Activated naive CD8-positive, alpha-beta T cell treated with anti-CD3 and anti-CD28 coated beads, Interleukin-2, amount 50 U/mL, for 24 hours (primary cell): ENCODE results near the gene ITPRIPL2.

Experiments
- ATAC-seq: fragments of 150-1000 bp; cut with Tn5 transposase; one replicate; pipeline ENCODE4 v1.10.0; 2021
- DNase-seq: peaks from one replicate; pipeline ENCODE4 v3.0.0; 2021
- H3K27ac Mint-ChIP-seq: one replicate; pipeline ENCODE4 v1.8.0; 2021; ENCODE audit warnings: mild to moderate bottlenecking, mixed read lengths
- H3K27me3 Mint-ChIP-seq: one replicate; pipeline ENCODE4 v1.8.0; 2021; ENCODE audit warnings: mixed read lengths
- H3K36me3 Mint-ChIP-seq: one replicate; pipeline ENCODE4 v1.8.0; 2021; ENCODE audit warnings: low read depth, mixed read lengths
- H3K4me1 Mint-ChIP-seq: one replicate; pipeline ENCODE4 v1.8.0; 2021; ENCODE audit warnings: mixed read lengths
- H3K4me3 Mint-ChIP-seq: one replicate; pipeline ENCODE4 v1.8.0; 2021; ENCODE audit warnings: mild to moderate bottlenecking, moderate library complexity, mixed read lengths
- H3K9me3 Mint-ChIP-seq: one replicate; pipeline ENCODE4 v1.8.0; 2021; ENCODE audit warnings: mixed read lengths

ITPRIPL2 gene

GRCh38 chr16:19164285-19164684 lies 50.5 kb downstream of the ITPRIPL2 start:
- Mint-ChIP-seq H3K27ac (no peak overlapping the region), H3K4me1 (no peaks in the 10 kb centered on the region), H3K4me3 (no peak overlapping the region), H3K9me3 (peaks cover 6% of the 10 kb centered on the region), H3K36me3 (peaks cover 3% of the 10 kb centered on the region), H3K27me3 (peaks cover 11% of the 10 kb centered on the region)
- no peak for ATAC-seq
- no peak for DNase-seq

- ATAC-seq (no peak), DNase-seq (no peak)
- Mint-ChIP-seq H3K36me3 (peaks cover 3% of the 10 kb centered on the region), H3K27me3 (peaks cover 19% of the 10 kb centered on the region), H3K4me3 (no peak overlapping the region), H3K27ac (no peak overlapping the region), H3K9me3 (peaks cover 6% of the 10 kb centered on the region), H3K4me1 (no peaks in the 10 kb centered on the region)
These were observed 51.3 kb downstream of the ITPRIPL2 start for GRCh38 chr16:19165101-19165500.

- no peaks in the 10 kb centered on the region for H3K4me1 Mint-ChIP-seq
- no peak overlapping the region for H3K27ac Mint-ChIP-seq
- peaks cover 3% of the 10 kb centered on the region for H3K36me3 Mint-ChIP-seq
- DNase-seq, result no peak
- peaks cover 6% of the 10 kb centered on the region for H3K9me3 Mint-ChIP-seq
- H3K4me3 Mint-ChIP-seq, result no peak overlapping the region
- ATAC-seq, result no peak
- H3K27me3 Mint-ChIP-seq, result peaks cover 21% of the 10 kb centered on the region
These were observed 52.7 kb downstream of the ITPRIPL2 start for GRCh38 chr16:19166500-19166899.

GRCh38 chr16:19167710-19168370 lies 54.1 kb downstream of the ITPRIPL2 start, which contains the start of gene SYT17:
SYT17 (plus strand) TSS chr16:19168240; CDS start chr16:19168647, 407 bp downstream.
- no peak within 1 kb of the TSS for H3K4me3 Mint-ChIP-seq
- peak; percentile 82 for ATAC-seq
- H3K4me1 Mint-ChIP-seq, result no peaks in the 10 kb centered on the region
- H3K27me3 Mint-ChIP-seq, result peaks cover 23% of the 10 kb centered on the region
- no peak within 1 kb of the TSS for H3K27ac Mint-ChIP-seq
- H3K36me3 Mint-ChIP-seq, result peaks cover 3% of the 10 kb centered on the region
- peak; percentile 57 for DNase-seq
- H3K9me3 Mint-ChIP-seq, result peaks cover 6% of the 10 kb centered on the region

- DNase-seq (peak; percentile 2), ATAC-seq (no peak)
- Mint-ChIP-seq H3K4me1 (no peaks in the 10 kb centered on the region), H3K4me3 (no peak overlapping the region), H3K27me3 (peaks cover 19% of the 10 kb centered on the region), H3K36me3 (no peaks in the 10 kb centered on the region), H3K9me3 (peaks cover under 1% of the 10 kb centered on the region), H3K27ac (no peak overlapping the region)
These were observed 54.8 kb downstream of the ITPRIPL2 start for GRCh38 chr16:19168371-19169081.

GRCh38 chr16:19169082-19169639 lies 55.4 kb downstream of the ITPRIPL2 start:
- Mint-ChIP-seq H3K4me1 (no peaks in the 10 kb centered on the region), H3K27me3 (peaks cover 17% of the 10 kb centered on the region), H3K4me3 (no peak overlapping the region), H3K27ac (no peak overlapping the region), H3K36me3 (no peaks in the 10 kb centered on the region), H3K9me3 (no peaks in the 10 kb centered on the region)
- no peak for ATAC-seq
- DNase-seq, result no peak

- ATAC-seq (no peak), DNase-seq (no peak)
- Mint-ChIP-seq H3K4me1 (no peaks in the 10 kb centered on the region), H3K4me3 (no peak overlapping the region), H3K36me3 (no peaks in the 10 kb centered on the region), H3K9me3 (no peaks in the 10 kb centered on the region), H3K27me3 (peaks cover 17% of the 10 kb centered on the region), H3K27ac (no peak overlapping the region)
These were observed 56.4 kb downstream of the ITPRIPL2 start for GRCh38 chr16:19170043-19170655.
